HTR-8/SVneo (cell line): ENCODE data around the gene HOXA3.

Experiments
- DNase-seq: peaks from one replicate; pipeline ENCODE4 v3.0.0; 2011; ENCODE audit warnings: low spot score, mixed read lengths; ENCODE audit not compliant: insufficient read length
- FAIRE-seq: peaks from 2 replicates; lab custom pipeline; 2011; peaks lifted over from hg19 to GRCh38; lab: Jason Lieb, UNC

Gene HOXA3

DNA sequence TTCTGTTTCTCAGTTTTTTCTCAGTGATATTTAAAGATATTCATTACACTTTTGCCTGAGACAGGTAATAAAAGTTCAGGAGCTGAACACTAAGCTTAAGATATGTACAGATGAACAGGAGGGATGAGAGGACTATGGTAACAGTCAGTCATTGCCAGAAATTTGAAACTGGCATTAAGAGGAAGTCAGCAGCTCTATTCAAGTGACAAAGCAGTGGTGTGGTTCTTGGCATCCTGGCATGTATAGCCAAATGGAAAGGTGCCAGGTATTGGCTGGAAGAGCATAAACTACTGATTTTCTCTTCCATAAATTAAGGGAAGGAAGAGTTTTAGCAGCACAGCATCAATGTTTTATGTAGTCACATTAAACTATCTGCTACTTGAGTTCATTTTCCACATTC, 79.3 kb downstream of the HOXA3 start:
- FAIRE-seq: no peak
- no peak for DNase-seq

DNA sequence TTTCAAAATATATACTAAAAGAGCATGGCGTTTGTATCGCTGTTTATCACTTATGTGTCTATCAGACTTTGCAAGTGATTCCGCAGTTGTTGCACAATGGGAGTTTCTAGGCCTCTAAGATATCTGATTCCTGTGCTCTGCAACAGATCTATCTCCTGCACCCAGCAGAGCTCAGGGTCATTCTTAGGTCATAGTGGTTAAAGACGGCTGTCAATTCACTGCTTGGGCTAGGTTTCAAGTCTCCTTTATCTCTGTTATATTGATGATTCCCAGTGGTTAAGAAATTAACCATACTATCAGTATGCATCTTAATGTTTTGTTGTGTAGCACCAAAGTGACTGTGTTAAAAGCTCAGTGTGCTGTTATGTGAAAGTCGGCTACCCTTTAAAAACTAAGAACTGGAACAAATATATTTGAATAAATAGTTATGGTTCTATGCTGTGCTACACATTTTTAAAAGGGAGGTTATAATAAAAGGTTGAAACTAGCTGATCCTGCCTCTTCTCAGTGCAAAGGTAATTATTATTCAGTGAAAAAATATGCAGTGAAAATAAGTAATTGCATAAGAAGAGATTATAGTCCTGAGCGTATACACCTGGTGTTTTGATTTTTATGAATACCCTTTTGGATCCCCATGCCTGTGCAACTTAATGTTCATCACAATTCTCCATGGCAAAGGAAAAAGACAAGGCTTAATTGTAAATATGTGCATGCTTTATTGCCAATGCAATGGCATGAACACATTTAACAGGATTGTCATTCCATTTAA, 80.6 kb downstream of the HOXA3 start:
- DNase-seq: no peak
- no peak for FAIRE-seq

DNA sequence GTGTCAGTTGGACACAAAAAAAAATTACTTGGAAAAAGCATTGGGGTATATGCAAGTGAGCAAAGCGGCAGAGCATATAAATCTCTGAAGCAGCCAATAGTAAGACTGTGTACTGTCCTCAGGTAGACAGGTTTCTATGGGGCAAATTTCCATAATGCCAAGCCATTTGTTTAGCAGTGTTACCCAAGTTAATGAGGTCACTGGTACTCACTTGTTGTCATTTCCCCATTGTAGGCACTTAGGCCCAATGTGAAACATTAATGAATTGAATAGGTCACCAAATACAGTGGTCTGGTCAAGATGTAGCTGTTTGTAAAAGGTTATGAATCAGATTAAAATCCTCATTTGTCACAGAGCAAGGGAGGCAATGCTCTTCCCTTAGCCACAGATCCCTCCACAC, 84.1 kb downstream of the HOXA3 start:
- FAIRE-seq (no peak), DNase-seq (no peak)

DNA sequence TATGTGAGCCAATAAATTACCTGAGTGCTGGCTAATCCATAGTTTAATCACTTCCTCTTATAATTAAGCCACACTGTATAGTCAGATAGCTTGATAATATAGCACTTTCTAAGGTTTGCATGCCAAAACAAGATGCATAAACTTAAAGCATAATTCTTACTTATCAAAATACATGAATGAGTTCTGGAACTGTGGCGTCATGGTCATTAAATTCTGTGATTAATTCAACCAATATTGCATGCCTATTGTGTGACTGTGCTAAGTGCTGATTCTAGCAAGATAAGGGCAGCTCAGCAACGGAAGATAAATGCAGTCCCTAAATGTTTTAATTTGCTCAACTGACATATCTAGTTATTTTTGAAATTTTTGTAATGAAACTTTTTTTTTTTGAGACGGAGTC, 86.2 kb downstream of the HOXA3 start:
- DNase-seq (no peak), FAIRE-seq (no peak)

DNA sequence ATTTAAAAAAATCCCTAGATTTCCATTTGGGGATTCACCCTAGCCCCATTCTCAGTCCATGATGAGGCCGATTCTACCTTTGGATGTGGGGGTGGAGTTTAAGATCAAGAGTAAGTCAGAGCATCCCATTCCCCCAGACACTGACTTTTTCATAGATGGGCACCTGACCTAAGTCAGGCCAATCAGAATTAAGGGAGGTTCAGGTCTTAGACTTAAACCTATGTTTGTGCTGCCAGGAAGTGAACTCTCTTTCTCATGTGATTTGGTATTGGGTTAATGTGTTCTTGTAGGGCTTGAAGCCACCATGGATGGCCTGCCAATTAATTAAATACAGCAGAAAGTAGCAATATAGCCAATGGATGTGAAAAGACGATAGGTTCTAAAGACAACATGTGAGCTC, 86.7 kb downstream of the HOXA3 start:
- FAIRE-seq (no peak), DNase-seq (no peak)

DNA sequence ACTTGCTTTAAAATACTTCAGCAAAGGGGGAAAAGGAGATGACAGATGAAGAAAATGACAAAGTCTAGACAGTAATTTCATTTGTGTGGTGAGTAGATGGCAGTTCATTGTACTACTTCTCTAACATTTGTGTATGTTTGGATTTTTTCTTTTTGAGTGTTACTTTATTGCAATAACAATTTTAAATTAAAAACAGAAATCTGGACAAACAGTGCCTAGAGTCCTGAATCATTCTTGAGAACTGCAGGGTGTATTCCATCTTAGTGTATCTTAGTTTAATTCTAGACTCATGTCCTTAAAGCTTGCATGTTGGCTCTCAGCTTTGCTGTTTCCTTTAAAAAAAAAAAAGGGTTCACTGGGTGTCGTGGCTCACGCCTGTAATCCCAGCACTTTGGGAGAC, 87.7 kb downstream of the HOXA3 start:
- DNase-seq (no peak), FAIRE-seq (no peak)

DNA sequence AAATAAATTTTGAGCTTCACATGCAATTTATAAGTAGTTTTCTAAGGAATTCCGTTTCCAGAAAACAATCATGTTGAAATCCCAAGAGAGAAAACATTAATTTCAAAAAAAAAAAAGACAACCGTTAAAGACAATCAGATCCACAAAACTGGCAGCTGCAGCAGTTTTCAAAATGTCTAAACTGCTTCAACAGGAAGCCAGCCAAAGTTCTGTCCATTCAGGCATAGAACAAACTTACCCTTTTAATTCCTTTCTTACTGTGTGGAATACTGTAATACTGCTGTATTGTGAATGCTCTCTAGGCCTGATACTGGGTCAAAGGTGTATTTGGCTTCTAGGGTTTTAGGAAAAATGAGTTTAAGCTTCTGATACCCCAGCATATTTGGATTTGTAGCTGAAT, 88.2 kb downstream of the HOXA3 start:
- FAIRE-seq: no peak
- no peak for DNase-seq

DNA sequence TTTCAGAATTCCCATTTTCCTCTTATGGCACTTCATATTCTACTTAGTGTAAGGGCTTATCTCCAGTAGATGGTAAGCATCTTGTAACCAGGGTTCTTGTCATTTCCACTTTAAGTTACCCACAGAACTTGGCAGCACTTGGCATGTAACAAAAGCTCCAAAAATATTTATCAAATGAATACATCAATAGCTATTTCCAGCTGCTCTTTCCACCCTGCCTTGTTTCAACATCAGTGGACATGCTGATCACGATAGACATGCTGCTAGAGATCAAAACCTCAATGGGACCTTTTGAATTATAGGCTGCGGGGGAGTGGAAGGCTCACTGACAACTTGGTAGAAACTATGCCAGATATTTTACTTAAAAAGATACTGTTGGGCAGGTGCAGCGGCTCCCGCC, 89.4 kb downstream of the HOXA3 start:
- no peak for FAIRE-seq
- no peak for DNase-seq
